NCI-H1417 treated with DMSO at 0.1 percent for 48 hours (cell line): ENCODE data around the gene PRTFDC1.
"Not testable (repeated sequence)": the region's sequence is repeated elsewhere in the genome, so short reads cannot be mapped to it uniquely, and the experiment has no call there.

Experiments used
- DNase-seq: peaks from one replicate; lab custom pipeline; 2025; lab: John Stamatoyannopoulos, UW

Gene PRTFDC1, protein sequence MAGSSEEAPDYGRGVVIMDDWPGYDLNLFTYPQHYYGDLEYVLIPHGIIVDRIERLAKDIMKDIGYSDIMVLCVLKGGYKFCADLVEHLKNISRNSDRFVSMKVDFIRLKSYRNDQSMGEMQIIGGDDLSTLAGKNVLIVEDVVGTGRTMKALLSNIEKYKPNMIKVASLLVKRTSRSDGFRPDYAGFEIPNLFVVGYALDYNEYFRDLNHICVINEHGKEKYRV

DNA sequence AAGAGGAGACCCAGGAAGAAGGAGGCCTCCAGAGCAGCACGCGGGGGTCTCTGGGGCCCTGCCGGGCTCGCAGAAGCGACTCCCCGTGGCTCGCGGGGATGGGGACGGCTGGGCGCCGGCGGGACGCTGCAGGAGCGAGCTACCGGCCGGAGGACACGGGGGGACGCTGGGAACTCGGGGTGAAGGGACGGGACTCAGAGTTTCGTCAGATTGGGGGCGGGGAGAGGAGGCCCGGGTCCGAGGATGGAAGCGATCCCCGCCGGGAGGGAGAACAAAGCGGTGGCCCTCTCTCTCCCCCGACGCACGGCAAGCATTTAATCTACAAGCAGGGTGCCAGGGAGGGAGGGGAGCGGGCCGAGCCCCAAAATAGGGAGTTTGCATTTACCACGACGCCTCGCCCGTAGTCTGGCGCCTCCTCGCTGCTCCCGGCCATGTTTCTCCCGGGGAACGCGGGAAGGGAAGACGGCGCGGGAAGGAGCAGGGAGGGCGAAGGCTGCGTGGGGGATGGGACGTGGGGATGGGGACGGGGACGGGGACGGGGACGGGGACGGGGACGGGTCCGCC, at the start of gene PRTFDC1:
Gene PRTFDC1 (minus strand): TSS at position 464 of the 564 bp plus-strand sequence. CDS start 31 bp downstream, at position 433.
- no peak for DNase-seq

DNA sequence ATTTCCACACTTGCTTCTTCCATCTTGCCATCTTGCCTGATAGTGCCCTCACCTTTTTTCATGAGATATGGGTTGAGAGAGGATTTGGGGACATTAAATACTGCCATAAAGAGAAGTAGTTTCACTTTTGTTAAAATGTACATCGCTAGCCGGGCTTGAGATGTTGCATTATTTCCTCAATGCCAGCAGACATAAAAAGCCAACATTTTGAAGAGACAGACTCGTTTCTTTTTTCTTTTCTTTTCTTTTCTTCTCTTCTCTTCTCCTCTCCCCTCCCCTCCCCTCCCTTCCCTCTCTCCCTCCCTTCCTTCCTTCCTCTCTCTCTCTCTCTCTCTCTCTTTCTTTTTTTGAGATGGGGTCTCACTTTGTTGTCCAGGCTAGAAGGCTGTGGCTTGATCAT, 45.6 kb upstream of the PRTFDC1 start:
- DNase-seq: no peak

DNA sequence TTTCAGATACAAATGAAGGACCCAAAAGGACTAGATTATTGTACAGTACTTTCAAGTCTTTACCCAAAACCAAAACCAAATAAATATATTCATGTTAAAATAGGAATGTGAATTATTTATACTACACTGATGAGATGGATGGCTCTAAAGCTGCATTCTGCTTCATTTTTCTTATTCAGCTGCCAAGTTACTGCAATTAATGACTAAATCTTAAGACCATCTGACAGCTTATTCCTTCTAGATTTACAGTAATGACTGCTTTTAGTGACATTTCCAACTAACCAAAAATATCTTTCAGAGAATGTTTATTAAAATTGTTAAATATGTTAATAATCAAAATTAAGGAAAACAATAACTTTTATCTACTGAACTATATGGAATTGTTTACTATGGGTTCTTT, 42.7 kb upstream of the PRTFDC1 start:
- no peak for DNase-seq

DNA sequence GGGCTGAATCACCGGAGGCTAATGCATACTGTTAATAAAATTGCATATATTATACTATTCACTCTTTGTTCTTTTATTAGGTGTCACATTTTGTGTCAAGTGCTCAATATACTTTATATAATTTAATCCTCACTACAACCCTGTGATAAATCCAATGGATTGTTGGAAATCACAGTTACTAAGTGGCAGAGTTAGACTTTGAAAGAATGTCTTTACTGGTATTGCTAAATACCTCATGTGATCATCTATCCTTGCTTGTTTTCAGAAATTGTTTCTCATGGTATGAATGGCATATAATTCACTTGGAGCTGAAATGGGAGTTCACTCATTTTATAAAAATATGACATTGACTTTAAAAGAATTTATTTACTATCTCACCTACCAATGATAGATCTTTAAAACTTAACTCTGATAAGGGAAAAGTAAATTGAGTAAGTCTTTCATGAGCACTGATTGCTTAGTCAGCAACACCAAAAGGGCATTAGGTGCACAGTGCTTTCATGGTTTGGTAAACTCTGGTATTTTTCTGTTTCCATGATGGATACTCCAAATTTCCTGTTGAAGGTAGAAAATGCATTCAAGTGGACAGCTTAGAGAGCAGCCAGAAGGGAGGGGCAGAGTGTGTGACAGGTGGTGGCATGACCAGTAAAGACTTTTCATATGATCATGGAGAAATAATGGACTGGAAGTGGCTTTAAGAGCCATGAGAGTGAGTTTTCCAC, 41.0 kb upstream of the PRTFDC1 start:
- no peak for DNase-seq

DNA sequence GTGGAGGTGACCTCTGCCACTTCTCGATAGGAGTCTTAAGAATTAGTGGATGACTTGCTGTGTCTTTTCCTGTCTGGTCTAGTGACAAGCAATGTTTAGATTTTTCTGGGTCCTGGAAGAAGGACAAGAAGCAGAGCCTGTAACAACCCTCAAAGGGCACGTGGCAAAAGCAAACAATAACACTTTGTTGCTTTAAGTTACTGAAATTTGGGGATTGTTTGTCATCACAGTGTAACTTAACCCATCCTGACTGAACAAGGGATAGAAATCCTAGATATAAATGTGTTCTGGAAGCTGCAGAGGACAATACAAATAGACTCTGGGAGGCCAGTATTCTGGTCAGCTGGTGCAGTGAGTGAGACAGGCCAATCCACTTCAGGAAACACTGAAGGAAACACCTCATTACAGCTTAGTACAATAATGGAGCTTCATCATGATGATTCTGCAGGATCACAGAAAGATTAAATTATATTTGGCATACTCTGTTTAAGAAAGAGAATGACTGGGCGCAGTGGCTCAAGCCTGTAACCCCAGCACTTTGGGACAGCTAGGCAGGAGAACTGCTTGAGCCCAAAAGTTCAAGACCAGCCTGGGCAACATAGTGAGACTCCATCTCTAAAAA, 40.2 kb upstream of the PRTFDC1 start:
- DNase-seq: no peak

DNA sequence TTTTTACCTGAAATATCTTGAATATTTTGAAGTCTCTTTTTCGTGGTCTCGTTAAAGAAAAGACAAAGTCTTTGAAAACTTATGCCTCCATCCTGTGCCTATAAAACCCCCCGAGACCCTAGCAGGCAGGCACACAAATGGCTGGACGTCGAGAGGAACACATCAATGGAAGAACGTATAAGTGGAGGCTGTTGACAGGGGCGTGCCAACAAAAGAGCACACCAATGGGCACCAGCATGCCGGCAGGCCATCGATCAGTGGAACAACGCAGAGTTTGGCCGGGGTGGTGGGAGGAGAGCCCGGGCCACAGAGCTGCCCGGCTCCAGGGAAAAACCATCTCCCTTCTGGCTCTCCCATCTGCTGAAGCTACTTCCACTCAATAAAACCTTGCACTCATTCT, 38.9 kb upstream of the PRTFDC1 start:
- no peak for DNase-seq

DNA sequence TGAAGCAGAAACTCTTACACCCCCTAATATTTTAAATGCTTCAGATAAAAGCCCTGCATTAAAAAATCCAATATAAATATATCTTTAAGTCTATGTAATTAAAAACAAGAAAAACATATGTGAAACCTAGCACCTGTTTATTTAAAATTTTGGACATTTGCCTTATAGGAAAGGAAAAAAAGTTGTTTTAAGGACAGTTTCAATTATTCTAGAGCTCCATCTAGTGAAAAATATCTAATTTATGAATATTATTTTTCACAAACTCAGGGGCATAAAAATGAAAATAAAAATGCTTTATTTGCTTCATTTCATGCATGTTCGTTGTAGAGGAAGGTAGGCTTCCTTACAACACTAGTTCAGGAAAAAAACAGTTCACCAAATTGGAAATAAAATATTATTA, 37.5 kb upstream of the PRTFDC1 start:
- DNase-seq: no peak

DNA sequence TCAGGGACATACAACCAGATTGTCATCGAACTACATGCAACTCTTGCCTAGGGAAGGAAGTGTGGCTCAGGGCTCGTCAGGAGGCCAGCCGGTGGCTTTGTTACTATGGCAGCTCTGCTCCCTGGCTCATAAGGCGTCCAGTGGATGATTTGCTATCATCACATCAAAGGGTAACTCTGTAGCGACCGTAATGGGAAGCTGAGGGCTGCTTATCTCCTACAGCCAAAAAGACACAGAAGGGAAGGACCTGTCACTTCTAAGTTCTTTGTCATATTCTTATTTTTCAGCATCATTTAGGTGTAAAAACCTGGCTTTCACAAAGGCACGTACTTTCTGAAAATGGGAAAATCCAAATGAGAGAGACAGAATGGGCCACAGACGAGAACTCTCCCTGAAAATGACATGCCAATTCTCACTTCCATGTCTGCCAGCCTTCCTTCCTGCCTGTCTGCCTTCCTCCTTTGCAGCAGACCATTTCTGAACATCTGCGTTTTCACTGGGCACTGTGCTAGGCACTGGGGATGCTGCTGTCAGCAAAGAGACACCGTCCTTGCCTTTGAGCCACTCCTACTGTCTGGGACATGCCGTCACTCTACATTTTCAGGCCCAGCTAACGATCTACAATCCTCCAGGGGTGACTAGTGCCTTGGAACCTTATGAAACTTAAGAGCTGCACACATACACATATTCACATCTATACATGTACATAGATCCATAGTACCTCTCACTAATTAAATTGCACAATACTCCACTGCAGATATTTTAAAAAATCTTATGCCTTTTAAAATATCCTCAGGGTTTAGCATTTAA, 36.6 kb upstream of the PRTFDC1 start:
- no peak for DNase-seq

DNA sequence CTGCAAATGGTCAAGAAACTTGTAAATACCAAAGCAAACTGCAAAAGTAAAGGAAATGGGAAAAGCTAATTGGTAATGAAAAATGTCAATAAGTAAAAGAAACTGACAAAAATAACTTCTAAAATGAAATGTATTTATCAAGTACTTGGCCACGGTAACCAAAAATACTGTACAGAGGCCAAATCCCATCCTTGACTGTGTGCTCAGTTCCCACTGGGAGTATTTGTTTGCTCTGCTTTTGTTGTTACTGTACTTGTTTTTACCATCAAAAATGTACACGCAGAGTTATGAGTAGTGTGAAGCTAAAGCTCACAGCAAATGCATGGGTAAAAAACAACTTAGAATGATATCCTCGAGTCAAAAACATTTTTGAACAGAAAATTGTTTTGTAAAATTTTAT, 32.5 kb upstream of the PRTFDC1 start:
- DNase-seq: no peak

DNA sequence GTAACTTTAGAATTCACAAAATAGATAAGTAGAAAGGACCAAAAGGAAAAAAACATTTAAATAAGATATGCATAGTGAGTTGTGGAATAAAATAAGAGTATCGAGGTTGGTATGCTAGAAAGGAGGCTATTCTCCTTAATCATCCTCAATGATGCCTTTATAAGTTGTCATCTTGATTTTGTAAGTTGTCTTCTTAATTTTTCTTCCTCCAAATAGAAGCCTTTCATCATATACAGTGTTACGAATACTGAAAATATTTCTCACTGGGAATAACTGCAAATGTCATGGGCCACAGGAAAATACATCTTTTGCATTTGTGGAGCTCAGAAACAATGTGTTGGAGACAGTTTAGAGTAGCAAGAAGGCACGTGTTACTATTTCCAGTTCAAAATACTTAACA, 31.5 kb upstream of the PRTFDC1 start:
- DNase-seq: no peak

DNA sequence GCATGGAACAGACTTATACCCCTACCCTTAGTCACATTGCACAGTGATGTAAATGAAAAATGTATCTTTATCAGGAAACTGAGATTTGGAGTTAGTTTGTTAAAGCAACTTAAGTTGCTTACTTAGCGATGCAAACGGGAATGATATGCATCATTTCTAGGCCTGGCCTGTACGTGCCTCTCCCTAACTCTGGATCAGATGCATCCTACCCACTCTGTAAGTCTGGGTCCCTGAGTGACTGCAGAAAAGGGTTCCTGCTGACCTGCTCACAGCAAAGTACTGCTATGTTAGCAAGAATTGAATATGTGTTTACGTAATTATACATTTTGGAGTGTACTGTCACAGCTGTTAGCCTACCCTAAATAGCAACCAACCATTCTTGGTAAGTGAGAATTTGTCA, 30.7 kb upstream of the PRTFDC1 start:
- DNase-seq: no peak

DNA sequence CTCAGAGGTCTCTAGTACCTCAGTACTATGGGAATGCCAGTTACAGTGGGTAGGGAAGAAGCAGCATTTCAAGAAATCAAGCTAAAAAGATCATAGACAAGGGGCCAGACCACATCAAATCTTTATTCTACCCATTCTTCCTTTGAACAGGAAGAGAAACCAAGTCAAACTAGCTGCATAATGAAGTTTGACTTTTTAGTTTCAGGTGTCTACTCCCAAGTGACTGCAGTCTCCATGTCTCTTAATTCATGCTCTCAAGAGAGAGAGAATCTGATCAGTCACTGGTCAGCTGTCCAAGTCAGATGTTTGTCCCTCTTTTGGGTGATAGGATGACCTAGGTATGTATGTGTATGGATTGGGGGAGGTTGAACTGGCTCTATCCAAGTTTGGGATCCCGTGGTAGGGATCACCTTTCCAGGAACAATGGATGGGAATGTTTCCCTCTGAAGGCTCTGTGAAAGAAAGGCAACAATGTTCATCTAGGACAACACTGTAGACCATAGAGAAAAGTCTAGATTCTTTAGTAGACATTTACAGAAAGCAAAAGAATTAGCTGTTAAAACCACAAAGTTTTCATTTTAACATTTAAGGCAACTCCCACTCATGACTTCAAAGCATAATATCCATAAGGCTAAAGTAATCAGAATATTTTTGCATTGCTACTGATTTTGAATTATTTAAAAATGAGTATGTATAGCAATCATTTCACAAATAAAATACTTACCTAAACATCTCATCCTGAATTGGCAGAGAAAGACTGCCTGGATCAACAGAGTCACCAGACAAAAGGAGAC, 30.1 kb upstream of the PRTFDC1 start:
- no peak for DNase-seq

DNA sequence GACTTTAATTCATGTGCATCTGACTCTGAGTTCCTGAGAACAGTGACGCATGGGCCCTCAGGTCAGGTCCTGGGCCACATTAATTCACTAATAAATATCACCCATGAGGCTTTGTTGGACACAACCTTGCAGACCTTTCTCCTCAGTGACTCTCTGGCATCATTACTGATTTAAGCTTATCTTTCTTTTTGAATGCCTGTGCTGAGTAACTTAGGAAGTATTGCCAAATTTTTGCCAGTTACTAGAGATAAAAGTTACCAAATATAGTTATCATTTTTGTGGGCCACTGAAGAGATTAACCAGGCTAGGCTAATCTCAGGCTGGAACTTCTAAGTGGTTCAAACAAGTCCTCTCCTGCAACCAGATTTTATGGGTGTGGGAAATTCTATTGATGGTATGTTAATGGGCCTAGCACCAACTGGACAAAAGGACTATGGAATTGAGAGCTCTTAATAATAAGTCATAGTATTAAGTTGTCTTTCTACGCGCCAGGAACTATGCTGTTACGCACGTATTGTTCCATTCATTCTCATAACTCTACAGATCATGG, 28.8 kb upstream of the PRTFDC1 start:
- no peak for DNase-seq

DNA sequence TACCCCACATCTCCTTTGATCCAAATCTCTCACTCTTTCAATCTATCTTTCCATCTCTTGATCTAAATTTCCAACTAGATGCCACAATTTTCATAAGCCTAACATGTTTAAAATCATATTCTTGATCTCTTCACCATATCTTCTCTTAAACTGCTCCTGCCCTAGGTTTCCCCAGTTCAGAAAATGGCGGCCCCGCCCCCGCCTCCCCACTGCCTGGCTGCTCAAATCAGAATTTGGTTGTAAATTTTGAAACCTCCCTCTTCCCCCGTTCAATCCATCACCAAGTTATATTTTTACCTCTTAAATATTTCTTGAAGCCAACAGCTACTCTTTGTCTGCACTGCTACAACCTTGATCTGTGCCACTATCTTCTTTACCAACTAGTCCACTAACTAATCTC, 27.3 kb upstream of the PRTFDC1 start:
- no peak for DNase-seq

DNA sequence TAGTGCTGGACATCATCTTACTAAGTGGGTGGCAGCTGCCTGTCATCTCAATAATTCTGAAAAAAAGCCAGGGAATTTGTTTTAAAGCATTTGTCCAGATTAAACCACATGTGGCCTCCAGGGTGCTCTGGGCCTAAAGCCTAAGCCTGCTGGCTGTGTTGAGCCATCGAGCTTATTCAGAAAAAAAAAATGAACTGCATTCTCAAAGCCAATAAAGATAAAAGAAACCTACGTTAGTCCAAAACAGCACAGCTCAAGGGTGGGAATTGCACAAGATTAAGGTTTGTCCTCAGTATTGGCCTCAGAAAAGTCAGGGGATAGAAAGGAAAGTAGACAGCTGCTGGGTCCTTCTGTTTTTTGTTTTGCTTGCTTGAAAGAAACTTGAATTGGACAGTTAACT, 22.6 kb upstream of the PRTFDC1 start:
- DNase-seq: no peak

DNA sequence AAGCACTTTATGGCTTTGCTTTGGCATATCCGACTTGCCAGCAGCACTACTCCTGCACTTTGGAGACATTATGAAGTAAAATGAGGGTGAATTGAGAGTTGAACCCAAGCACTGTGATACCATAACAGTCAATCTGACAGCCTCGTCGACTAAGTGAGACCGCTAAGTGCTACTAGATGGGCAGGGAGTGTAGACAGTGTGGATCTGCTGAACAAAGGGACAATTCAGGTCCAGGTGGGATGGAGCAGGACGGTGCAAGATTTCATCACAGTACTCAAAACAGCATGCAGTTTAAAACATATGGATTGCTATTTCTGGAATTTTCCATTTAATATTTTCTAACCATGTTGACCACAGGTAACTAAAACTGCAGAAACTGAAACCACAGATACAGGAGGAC, 20.8 kb upstream of the PRTFDC1 start:
- no peak for DNase-seq

DNA sequence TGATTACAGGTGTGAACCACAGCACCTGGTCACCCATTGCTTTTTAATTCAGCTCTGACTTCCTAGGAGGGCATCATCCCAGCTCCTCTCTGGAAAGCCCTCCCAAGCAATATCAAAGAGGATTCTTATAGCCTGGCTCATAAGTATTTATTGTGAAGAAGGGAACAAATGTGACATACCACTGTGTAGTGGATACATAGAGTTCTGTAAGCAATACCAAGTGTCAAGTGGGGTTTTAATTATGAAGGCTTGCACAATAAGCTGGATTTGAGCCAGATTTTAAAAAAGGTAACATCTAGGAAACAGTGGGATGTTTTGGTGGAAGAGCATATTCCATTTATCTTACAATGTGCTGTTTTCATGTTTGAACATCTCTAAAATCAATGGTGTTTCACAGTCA, 19.0 kb upstream of the PRTFDC1 start:
- DNase-seq: no peak

DNA sequence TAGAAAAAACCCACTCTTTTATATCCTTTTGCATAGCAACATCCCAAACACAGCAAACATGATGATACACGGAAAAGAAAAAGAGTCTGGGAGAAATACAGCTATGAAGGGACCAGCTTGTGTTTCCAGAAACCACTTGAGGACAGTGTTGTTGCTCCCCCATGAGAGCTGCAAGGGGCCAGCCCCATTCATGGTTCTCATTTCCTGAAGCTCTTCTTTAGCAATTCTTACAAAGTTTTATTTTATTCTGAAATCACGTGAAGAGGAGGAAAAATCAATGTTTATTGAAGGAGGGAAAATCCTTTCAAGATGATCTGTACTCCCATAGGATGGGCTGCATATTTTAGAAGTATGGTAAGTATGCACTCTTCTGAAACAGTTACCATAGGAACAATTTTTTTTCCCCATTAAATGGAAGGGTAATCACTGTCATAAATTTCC, 17.5 kb upstream of the PRTFDC1 start:
- DNase-seq: no peak

DNA sequence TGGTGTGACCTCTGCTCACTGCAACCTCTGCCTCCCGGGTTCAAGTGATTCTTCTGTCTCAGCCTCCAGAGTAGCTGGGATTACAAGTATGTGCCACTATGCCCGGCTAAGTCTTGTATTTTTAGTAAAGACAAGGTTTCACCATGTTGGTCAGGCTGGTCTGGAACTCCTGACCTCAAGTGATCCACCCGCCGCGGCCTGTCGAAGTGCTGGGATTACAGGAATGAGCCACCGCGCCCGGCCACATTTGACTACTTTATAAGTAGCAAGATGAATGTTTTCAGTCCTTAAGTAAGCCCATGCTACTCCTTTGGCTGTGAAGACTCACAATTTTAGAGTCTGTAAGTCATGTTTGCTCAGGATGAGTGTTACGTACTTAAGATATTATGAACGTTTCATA, 16.5 kb upstream of the PRTFDC1 start:
- DNase-seq: not testable (repeated sequence)

DNA sequence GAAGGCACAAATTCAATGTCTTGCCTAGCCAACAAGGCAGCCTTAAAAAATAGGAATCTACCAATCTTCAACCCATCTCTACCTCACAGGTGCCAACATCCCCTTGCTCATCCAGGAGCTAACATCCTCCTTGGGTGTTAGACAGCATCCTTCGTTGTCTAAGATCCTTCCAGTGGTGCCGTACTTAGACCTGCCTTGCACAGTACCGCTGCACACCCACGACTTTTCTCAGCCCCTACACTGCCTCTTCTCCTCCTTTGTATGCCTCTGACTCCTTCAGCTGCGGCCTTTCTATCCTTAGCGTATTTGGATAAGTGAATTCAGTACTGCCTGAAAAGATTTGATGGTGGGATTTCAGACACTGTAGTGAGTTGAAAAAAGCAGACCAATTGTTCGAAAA, 15.9 kb upstream of the PRTFDC1 start:
- no peak for DNase-seq

DNA sequence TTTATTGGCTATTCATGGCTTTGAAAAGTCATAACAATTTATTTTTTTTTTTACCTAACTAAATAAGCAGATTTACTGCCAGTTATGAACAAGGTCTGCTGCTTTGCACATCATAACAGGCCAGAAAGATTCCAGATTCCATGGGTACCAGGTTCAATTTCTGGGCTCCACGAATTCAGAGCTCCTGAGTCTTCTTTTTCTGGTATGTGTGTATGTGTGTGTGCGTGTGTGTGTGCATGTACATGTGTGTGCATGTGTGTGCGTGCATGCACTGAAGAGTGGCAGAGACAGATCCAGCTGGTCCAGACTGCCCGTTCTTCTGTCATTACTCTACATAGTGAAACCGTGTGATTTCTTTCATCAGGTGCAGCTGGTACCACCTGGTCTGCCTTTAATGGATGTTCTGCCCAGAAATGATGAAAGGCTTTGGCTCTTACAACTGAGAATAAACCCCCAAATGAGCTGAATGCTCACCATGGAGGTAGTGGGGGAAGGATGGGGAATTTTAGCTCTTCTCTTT, 14.6 kb upstream of the PRTFDC1 start:
- no peak for DNase-seq
